ENCODE results near the gene UFSP2. TPM values are rescaled to one million over a fixed set of nuclear protein-coding genes. Genes with fewer than 3 reads are reported as not detected.

UFSP2 gene
- total and polyA plus RNA-seq, 9 donors = 33.4 to 69.3 (median 51.3) TPM

GRCh38 chr4:185405296-185405999, 20.3 kb downstream of the UFSP2 start:
- H3K36me3 ChIP-seq = no peaks in the 10 kb centered on the region
- H3K4me3 ChIP-seq = no peak overlapping the region
- intact Hi-C loops (cut with DNase I) = no loop called here
- H3K27me3 ChIP-seq = no peaks in the 10 kb centered on the region
- peaks cover 0 to 3% of the 10 kb centered on the region in 2 donors for H3K9me3 ChIP-seq
- no peak overlapping the region for H3K27ac ChIP-seq
- no peak for TF ChIP-seq POLR2A (IDR thresholded peaks at IDR 0.05)
- H3K4me1 ChIP-seq (ENCODE audit: insufficient read depth) = no peaks in the 10 kb centered on the region
- DNase-seq = no peak
- 72 to 87% (median 76%) methylated on average over 6 of the region's 6 CpGs for WGBS, 3 donors

- TF ChIP-seq CTCF (IDR thresholded peaks at IDR 0.05) (no peak), EP300 (IDR thresholded peaks at IDR 0.05) (no peak), POLR2A (IDR thresholded peaks at IDR 0.05) (no peak)
- no peak for DNase-seq
- H3K27me3 ChIP-seq = no peaks in the 10 kb centered on the region
- H3K27ac ChIP-seq = no peak overlapping the region
- H3K4me3 ChIP-seq = no peak overlapping the region
- H3K9me3 ChIP-seq = no peaks in the 10 kb centered on the region
- H3K36me3 ChIP-seq = no peaks in the 10 kb centered on the region
- 95 to 98% (median 97%) methylated on average over 4 of the region's 4 CpGs for WGBS, 3 donors
- H3K4me1 ChIP-seq (ENCODE audit: insufficient read depth) = no peaks in the 10 kb centered on the region
- intact Hi-C loops (cut with DNase I) = no loop called here
These were observed 21.7 kb downstream of the UFSP2 start for GRCh38 chr4:185404031-185404430.

- H3K4me1 ChIP-seq (ENCODE audit: insufficient read depth) = peaks cover 3% of the 10 kb centered on the region
- no peaks in the 10 kb centered on the region for H3K27me3 ChIP-seq
- DNase-seq = no peak
- peak overlapping the region in 1 of 2 donors; percentile 39 for H3K27ac ChIP-seq
- H3K9me3 ChIP-seq = no peaks in the 10 kb centered on the region
- no peak overlapping the region for H3K4me3 ChIP-seq
- 49 to 77% (median 54%) methylated on average over 8 of the region's 8 CpGs for WGBS, 3 donors
- H3K36me3 ChIP-seq = no peaks in the 10 kb centered on the region
- intact Hi-C loops (cut with DNase I) = loop anchor here (5.0 to 10.0 kb wide), 3 partner anchors 185 to 197 kb away; partner anchors contain the start of genes CFAP97 (in 3 of the 4) and SNX25 (in 2 of the 4)
- TF ChIP-seq POLR2A (IDR thresholded peaks at IDR 0.05) = no peak
- TF ChIP-seq EP300 (IDR thresholded peaks at IDR 0.05) = no peak
- TF ChIP-seq CTCF (IDR thresholded peaks at IDR 0.05) = no peak
These were observed 26.3 kb downstream of the UFSP2 start for GRCh38 chr4:185399466-185399865.

- intact Hi-C loops (cut with DNase I) = loop anchor here (5.0 to 10.0 kb wide), 3 partner anchors 184 to 196 kb away; partner anchors contain the start of genes CFAP97 (in 3 of the 4) and SNX25 (in 2 of the 4)
- no peaks in the 10 kb centered on the region for H3K9me3 ChIP-seq
- H3K27me3 ChIP-seq = no peaks in the 10 kb centered on the region
- 0 to 11% (median 2%) methylated on average over 2 of the region's 2 CpGs for WGBS, 3 donors
- no peak overlapping the region for H3K4me3 ChIP-seq
- peak overlapping the region in 1 of 2 donors; percentile 39 for H3K27ac ChIP-seq
- no peaks in the 10 kb centered on the region for H3K36me3 ChIP-seq
- DNase-seq = no peak
- peaks cover 3% of the 10 kb centered on the region for H3K4me1 ChIP-seq (ENCODE audit: insufficient read depth)
- TF ChIP-seq CTCF (IDR thresholded peaks at IDR 0.05) = no peak
These were observed 27.1 kb downstream of the UFSP2 start for GRCh38 chr4:185398618-185399017.
